NCI-H2196 treated with DMSO at 0.1 percent for 48 hours (cell line): ENCODE measurements around the gene S100A4.

Source experiments
- DNase-seq: peaks from one replicate; lab custom pipeline; 2025; ENCODE audit not compliant: unreplicated experiment; lab: John Stamatoyannopoulos, UW

S100A4 gene

DNA sequence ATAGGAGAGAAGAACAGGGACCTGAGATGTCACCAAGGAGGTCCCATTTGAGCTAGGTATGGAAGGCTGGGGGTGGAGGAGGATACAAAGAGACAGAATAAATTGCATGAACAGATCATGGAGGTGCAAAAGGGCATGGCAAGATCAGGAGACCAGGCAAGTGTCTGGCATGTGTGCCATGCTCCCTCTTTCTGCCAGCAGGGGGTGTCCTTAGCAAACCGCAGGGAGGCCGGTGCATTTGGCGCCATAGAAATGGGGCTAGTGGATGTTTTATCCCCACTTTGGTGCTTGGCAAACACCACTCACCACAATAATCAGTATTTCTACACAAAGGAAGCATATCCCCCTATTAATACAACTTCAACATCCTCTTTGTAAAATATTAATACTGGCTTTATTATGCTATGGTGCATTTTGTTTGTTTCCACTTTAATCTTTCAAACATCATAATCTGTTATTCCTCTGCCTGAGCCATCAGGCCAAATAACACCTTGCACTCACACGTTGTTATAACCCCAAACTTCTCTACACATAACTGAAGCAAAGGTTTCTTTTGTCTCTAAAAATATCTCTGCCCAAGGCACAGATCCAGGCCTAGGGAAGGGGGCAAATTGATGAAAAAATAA, 35.8 kb downstream of the S100A4 start:
- DNase-seq, result no peak

DNA sequence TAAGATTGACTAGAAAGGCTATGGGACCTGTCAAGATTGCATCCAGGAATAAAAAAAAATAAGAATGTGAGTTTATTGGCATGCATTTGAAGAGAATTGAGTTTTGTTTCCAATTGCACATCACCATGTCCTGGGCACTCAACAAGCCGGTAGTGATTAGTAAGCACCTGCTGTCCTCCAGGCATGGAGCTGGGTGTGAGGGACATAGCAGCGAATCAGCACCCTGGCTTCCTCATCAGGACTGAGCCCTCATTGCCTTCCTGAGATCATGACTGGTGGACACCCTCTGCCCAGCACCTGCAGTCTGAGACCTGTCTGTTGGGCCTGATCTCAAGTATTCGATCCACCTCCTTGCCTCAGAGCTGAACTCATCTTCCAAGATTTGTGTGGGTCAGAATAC, 36.6 kb downstream of the S100A4 start:
- DNase-seq, result no peak

DNA sequence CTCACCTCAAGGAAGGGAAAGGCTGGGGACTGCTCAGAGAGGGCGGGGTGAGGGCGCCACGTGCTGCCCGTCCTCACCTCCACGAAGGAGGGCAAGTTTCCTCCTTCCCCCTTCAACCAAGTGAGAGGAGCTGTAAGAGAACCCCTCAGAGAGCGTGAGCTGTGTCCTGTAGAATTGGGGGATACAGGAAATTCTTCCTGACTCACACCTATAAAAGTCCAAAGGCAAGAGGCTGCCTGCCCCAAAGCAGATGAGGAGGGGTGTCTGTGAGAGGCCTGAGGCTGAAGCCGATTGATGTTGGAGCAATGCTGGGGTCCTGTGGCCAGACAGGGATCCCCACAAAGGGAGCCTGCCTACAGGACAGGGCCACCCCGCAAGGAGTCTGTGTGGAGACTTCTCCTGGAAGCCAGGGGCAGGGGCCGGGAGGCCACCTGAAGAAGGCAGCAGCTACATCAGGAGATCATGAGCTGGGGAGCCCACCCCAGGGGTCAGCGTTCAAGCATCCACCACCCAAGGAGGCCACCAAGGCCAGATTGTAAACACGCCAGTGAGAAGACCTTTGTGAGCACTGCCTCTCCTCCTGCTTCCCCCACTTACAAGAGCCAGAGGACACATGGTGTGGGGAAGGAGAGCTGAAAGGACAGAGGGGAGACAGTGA, 37.6 kb downstream of the S100A4 start:
- no peak for DNase-seq

DNA sequence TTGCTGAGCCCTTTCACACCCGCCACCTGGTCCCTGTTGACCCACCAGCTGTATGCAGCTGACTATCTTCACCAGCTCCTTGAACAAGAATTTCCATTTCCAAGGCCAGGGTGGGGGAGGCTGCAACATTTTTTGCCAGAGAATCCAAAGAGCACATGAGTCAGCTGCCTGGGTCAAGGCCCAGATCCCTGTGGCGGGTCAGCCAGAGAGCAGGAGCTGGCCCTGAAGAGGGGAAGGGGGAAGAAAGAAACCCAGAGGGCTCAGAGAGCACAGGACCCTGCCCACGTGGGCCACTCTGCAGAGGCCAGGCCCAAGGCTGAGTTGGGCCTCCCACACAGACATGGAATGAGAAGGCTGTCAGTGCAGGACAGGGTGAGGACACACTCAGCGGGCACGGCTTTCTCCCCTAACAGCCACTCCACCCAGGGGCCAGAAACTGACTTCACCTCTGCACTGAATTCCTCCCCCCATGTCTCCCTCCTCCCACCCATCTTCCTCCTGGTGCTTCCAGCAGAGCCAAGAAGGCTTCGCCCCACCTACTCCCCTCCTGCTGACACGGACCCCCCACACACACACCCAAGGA, 38.7 kb downstream of the S100A4 start:
- DNase-seq, result no peak

GRCh38 chr1:153506386-153506785, 39.2 kb downstream of the S100A4 start:
- no peak for DNase-seq

DNA sequence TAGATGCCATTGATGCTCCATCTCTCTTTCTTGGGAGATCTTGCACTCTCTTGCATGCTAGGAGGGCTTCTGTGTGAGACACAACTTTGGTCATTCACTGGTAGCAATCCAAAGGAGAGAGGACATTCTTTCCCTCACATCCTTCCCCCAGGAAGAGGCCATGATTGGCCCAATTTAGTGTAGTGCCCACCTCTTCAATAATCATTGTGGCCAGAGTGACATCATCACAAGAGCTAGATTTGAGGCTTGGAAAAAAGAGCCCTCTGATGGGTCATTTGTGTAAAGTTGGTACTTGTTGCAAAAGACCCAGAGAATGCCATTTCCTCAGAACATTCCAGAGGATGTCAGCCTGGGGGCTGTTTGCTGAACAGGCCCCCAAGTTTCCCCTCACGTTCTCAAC, 40.0 kb downstream of the S100A4 start:
- DNase-seq, result no peak

GRCh38 chr1:153503766-153504165, 41.8 kb downstream of the S100A4 start:
- DNase-seq, result no peak

GRCh38 chr1:153498746-153499145, 46.9 kb downstream of the S100A4 start:
- no peak for DNase-seq

- DNase-seq, result no peak
These were observed 50.1 kb downstream of the S100A4 start for GRCh38 chr1:153495536-153495935.

- DNase-seq, result peak; percentile 36
These were observed 50.5 kb downstream of the S100A4 start for GRCh38 chr1:153494976-153495535.
